Transverse colon (tissue), 4 donors: ENCODE results near the gene FOXN4.

Source experiments
- EP300 ChIP-seq: sonication (generic); formaldehyde crosslinking; IDR thresholded peaks from one replicate; pipeline ENCODE4 v1.6.1; 2017; ENCODE audit warnings: antibody characterized with exemption, low read depth
- POLR2A ChIP-seq: fragments of 450-650 bp; IDR thresholded peaks from one replicate; pipeline ENCODE4 v1.6.1; 2016; ENCODE audit warnings: antibody characterized with exemption, mild to moderate bottlenecking, moderate library complexity
- POLR2AphosphoS5 ChIP-seq, 3 donors: sonication (generic); formaldehyde crosslinking; IDR thresholded peaks; one replicate each; pipeline ENCODE4 v1.6.1; 2016; ENCODE audit warnings: antibody characterized with exemption in 3 of 3
- TF ChIP-seq, protein P1 (sequence below), 5 experiments: fragments of 200-600 bp in 3 of 5; fragments of 450-650 bp in 2 of 5; sonication (generic) in 3 of 5; IDR thresholded peaks; 1 replicate in 2 of 5; 2 replicates in 3 of 5; pipeline ENCODE4 v1.5.1; 2016 to 2017; ENCODE audit warnings: antibody characterized with exemption in 5 of 5, inconsistent platforms in 3 of 5, mild to moderate bottlenecking in 2 of 5, moderate library complexity in 1 of 5

DNA sequence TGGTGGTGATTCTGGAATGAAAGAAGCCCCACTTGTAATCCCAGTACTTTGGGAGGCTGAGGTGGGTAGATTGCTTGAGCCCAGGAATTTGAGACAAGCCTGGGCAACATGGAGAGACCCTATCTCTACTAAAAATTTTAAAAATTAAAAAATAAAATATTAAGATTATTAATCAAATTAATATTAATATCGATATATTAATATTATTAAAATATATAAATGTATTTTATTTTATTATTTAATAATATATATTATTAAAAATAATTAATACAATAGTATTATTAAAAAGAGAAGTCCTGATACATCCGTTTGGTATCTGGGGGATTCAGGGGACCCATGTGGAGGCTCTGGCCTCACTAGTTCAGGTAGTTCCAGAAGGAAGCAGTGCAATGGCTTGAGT lies 68.7 kb downstream of the FOXN4 start:
- TF ChIP-seq POLR2AphosphoS5 (IDR thresholded peaks at IDR 0.05) = no peak
- TF ChIP-seq, protein P1, sequence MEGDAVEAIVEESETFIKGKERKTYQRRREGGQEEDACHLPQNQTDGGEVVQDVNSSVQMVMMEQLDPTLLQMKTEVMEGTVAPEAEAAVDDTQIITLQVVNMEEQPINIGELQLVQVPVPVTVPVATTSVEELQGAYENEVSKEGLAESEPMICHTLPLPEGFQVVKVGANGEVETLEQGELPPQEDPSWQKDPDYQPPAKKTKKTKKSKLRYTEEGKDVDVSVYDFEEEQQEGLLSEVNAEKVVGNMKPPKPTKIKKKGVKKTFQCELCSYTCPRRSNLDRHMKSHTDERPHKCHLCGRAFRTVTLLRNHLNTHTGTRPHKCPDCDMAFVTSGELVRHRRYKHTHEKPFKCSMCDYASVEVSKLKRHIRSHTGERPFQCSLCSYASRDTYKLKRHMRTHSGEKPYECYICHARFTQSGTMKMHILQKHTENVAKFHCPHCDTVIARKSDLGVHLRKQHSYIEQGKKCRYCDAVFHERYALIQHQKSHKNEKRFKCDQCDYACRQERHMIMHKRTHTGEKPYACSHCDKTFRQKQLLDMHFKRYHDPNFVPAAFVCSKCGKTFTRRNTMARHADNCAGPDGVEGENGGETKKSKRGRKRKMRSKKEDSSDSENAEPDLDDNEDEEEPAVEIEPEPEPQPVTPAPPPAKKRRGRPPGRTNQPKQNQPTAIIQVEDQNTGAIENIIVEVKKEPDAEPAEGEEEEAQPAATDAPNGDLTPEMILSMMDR (IDR thresholded peaks at IDR 0.05) = no peak
- no peak for TF ChIP-seq POLR2A
- TF ChIP-seq EP300 = no peak
